CD4-positive, alpha-beta T cell treated with Interleukin-10 for 1 hour (primary cell): ENCODE data around the gene EXPH5.

Experiments used
- DNase-seq: peaks from one replicate; pipeline ENCODE4 v3.0.0-alpha.2; 2020

The EXPH5 gene

DNA sequence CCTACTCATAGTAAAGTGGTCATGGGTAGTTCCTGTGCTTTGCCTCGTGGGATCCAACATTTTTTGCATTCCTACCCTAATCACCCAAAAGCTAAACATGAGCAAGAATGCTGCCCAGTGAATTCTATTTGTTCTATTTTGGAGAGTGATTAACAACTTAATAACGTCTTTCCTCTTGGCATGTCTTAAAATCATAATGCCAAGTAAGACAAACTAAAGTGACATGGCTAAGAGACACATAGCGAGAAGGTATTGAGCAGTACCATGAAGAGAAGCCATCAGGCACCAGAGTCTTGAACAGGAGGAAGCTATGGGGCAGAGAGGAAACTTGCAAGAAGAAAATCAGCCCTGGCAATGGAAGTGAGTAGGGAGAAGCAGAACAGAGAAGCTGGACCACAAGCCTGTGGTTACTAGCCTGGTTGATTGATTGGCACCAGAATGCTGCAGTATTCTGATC is 32.0 kb downstream of the EXPH5 start:
- DNase-seq, result no peak

DNA sequence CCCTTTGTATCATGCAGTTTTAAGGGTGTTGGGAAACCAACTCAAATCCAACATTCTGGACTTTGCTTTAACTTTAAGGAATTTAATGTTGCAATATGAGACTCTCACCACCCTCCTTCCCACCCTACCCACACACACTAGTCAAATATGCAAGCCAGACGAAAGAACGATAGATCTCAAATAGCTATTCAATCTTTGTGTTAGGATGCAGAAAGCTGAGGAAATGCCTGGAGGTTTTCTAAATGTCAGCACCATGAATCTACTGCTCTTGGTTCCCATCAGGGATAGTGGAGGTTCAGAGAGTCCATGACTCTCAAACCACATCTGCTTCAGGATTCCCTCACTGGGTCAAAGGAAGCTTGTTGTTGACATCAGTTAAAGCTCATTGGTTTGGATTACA is 33.7 kb downstream of the EXPH5 start:
- DNase-seq, result no peak

DNA sequence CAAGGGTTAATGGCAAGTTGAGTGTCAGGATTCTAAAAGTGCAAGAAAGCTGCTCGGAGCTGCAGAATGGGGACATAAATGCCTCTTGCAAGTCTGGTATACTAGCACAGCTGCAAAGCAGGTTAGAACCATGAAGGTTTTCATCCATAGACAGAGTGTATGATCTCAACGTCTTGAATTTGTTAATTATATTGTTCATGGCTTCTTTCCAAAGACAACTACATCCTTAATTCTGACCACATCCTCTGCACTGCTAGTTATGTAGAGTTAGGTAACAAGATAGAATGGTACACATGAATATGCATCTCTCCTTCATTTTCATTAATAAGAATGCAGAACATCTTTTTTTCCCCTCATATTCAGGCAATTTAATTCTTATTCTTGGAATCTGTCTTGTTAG is 34.2 kb downstream of the EXPH5 start:
- peak; percentile 7 for DNase-seq

DNA sequence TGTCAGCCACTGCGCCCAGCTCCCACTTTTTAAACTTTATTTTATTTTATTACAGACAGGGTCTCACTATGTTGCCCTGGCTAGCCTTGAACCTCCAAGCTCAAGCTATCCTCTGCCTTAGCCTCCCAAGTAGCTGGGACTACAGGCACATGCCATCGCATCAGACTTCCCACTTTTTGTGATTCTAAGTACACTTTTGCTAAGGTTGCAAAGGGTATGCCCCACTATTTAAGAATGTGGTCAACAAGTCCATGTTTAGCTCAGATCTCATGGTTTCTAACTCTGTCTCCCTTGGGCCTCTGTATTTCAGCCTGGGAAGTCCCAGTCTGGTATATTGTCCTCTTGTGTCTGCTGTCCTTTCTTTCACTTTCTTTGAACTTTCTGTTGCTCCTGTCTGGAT is 35.3 kb downstream of the EXPH5 start:
- no peak for DNase-seq

DNA sequence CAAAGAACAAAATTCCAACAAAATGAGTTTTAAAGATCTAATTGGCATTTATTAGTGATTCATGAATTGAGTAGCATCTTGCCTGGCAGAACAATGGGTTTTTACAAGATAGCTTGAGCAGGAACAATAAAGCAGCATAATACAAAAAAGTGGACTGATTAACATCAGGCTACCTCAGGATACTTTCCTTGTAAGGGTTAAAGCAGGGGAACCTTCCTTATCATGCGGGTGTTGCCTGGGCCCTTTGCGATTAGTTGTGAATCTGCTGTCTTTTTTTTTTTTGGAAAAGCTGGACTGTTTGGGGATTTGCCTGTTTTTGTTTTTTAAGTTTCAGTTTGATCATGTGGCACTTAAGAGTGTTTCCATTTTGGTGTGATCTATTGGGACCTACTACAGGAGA is 37.5 kb downstream of the EXPH5 start:
- DNase-seq, result no peak

DNA sequence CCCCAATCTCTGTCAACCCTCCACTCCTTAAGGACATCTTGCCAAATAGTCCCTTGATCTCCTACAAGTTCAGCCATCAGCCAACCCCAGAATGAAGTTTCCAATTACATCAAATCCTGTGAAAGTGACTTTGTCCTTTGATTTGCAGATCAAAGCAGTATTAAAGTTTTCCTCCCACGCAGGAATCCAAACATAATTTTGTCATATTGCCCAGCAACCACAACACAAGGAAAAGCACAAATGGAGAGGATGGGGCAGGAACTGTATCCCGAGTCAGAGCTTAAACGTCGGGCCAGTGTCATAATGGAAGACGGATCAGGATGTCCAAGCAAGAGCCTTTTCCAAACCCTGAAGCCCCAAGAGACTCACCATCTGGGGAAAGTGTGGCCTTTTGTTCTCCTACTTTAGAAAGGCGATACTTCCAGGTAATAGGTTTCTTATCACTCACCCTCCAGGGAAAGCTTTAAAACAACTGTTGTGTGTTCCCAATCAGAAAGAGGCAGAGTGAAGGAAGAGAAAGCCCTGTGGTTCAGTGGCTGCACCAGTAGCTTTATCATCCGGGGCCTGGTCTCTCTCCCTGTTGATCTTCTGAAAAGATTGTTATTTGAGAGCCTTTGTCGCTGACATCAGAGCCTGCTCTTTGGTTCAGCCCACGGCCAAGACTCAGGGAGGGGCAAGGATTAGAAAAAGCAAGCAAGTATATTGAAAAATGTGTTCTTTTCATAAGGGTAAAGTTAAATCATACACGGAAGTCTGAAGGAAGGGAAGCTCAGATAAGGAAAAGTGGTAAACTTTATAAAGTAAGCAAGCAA is 41.7 kb downstream of the EXPH5 start:
- DNase-seq, result no peak

DNA sequence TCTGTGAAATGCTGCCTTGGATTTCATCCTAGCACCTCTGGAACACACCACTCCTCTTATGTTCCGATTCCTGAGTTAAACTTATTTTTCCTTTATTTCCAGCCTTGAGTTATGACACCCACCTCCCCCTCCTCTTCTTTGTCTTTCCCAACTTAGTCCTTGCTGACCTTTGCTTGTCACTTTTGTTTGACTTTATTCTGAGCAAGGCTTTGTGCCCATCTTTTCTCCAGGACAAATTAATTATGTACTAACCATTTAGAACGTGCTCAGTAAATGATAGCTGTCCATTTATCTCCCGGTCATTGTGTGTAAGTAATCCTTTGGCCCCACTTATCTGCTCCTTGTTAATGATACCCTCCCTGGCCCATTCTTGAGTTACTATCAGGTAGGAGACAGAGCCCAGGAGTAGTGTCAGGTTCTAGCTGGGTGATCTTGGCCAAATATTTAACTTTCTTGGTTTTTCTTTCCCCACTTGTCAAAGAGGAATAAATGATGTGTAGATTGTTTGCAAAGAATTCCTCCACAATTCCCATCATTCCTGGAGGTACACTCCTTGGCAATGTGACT is 44.2 kb downstream of the EXPH5 start:
- no peak for DNase-seq

DNA sequence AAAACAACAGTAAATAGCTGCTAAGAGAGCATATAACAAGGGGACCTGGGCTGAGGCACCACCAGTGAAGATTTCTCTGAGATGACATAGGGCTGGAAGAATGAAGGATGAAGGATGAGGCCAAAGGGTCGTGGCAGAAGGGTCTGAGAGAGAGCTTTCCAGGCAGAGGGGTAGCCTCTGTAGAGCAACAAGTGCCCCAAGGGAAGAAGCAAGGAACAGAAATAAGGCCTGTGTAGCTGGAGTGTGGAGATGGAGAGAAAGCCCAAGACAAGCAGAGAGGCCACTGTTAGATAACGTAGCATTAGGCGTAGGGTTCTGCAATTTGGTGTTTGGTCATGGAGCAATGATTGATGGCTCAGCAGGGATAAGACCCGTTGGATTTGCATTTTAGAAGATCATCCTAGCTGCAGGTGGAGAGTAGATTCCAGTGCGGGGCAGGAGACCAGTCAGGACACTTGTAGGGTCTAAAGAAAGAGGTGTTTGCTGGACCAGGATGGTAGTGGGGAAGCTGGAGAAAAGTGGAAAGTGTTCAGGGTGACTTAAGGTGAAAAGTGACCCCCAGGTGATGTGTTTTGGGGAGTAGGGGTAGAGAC is 47.6 kb downstream of the EXPH5 start:
- DNase-seq, result no peak

DNA sequence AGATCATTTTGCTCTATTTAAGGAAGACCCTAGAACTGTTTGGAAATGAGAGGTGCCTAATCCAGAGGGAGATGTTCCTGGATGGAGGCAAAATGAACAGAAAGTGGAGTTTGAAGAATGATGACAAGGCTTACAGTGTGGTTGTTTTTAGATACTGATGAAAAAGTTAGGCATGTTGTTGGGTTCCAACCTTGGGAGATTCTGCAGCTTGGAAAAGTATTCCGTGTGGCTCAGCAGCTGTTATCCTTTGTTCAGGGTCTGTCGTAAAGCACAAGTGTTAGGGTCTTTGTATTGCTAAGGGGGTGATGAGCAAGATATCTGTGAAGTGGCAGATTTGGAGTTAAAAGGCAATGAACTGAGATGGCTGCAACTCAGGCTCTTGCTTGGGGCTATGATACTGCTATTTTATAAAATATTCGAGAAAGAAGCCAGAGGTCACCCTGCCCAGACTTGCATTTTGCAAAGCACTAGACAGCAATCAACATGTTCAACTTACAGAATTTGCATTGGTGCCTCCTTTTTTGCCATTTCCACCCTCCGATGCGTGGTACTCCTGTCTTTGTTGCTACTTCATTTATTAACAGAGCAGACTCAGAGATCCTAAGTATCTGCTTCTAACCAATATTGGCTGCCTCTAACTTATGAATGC is 50.1 kb downstream of the EXPH5 start:
- DNase-seq, result no peak

DNA sequence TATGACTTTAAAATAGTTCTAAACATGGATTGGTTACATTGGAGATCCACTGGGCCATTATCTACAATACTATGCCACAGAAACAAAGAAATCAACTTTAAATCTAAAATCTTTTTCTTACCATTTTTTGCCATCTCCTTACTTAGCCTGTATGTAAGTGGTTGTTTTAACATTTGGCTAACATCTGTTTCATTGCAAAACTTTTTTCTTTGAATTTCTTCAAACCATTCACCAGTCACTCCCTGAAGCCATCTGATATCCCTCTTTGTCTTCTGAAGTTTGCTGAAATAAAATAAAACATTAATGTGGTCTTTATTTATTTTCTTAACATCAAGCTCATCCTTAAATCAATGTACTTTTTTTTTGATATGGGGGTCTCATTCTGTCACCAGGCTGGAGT is 52.0 kb downstream of the EXPH5 start:
- no peak for DNase-seq

DNA sequence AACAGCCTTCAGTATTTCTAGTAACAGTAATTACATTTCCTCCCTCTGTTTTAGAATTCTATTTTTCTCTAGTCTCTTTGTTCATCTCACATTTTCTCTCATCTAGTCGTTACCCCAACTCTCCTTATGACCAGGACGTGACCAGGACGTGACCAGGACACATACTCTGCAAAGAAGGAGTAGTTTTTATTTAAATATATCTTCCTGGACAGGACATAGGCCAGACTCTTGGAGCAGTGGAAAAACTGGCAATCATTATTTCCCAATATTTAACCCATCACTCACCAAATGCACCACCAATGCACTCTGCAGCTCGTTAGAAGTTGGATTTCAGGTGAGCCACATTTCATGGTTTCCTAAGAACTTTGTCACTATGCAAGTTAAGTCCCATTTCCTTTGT is 55.1 kb downstream of the EXPH5 start:
- no peak for DNase-seq

DNA sequence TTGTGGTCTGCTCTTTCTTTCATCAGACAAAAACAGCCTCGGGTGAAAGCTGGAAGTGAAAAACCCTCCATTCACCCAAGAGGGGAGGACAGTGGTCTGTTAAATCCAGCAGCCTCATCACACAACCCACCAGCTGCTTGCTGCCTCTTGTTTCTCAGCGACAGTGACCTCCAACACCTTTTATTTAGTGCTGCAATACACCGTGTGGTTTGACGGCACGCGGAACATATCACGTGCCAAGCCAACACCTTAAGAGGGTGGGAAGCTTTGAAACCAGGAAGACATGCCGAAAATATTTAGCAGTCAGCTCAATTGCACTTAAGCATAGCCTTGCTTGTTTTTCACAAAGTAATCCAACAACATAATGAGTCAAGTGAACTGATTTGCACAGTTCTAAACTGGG is 55.5 kb downstream of the EXPH5 start:
- peak; percentile 7 for DNase-seq

DNA sequence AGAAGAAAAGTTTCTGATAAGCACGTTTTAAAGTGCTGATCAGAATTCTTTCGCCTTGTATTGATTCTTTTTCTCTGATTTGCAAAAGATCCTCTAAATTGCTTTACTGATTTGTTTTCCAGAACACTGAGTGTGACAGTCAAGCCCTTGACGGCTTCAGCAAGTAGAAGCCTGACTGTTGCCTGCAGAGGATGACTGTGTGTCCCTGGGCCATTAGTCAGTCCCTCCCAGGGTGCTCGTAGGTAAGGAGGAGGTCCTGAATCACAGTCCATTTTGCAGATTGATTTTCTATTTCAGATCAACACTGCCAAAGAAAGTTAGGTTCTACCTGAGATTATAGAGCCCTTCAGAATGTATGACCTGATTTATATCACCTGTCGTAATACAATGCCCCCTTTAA is 56.8 kb downstream of the EXPH5 start:
- no peak for DNase-seq

DNA sequence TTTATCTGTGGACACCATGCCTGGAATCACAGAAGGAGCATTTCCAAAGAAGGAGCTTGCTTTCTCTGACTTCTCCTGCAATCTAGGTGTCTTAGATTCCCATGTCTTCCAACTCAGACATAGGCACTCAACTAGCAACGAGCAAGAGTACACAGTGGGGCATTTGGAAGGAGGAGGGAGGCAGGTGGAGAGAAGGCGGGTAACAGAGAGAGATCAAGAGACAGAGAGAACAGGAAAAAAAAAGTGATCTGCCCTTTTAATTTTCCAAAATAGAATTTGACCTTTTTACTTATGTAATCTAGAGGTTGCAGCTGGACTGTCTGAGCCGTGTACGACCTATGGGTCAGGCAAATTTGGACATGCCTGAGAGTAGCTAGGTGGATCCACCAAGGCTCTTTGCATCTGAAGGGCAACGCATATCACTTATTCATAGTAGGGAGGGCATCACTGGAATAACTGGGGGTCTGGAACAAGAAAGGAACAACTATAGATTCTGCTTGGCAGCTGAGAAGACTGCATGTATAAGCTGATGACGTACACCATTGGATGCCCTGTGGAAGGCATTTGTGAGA is 58.1 kb downstream of the EXPH5 start:
- DNase-seq, result no peak

DNA sequence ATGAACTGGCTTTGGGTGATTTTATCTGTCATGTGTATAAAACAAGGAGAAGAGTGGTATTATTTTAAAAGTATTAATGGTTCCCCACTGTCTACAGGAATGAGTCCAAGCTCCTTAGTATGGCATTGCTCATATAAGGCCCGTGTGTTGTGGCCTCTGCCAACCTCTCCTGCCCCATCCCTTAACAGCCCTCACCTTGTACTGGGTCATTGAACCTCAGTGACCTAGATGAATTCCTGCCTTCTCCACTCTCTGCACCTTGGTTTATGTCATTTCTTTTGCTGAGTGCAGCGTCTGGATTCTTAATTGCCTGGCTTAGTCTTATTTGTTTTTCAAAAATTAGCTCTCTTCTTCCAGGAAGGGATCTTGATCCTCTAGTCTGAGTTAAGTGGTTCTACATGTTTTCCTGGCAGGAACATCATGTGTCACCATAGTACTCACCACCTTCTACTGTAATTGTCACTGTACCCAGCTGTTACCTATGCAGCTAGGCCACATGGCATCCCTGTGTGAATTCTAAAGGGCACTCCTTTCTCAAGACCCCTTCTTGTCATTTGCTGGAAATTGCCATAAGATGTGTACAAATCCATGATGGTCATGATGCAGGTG is 59.2 kb downstream of the EXPH5 start:
- no peak for DNase-seq

DNA sequence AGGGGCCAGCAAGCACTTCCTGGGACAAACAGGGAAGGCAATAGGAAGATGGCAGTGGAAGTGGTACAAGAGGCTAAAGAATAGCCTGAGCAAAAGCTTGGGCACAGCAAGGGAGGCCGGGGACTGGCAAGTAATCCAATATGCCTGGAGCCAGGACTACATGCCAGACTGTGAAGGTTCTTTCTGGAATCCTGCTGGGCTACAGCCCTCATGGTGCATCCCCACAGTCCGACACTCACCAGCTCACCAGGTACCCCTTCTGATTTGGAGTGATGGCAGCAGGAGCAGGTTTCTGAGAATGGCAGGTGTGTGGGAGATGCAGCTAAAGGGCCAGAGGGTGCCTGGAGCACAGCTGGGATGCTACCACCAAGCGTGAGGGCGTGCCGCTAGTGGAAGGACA is 63.1 kb downstream of the EXPH5 start:
- DNase-seq, result no peak

DNA sequence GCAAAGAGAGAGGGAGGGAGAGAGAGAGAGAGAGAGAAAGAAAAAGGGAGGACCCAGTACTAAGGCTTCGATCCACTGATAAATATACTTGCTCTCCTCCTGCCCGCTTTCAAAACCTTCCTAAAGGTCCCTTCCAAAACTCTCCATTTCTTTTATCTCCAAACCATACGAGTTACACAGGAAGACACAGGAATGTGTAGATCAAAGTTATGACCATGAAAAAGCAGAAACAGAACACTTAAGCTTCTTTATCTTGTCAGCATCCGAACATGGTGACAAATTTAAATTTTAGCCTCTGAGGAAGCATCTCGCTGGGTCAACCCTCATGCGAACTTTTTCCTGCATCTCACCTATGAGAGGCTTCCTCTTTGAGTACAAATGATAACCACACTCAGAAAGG is 66.2 kb downstream of the EXPH5 start:
- no peak for DNase-seq

DNA sequence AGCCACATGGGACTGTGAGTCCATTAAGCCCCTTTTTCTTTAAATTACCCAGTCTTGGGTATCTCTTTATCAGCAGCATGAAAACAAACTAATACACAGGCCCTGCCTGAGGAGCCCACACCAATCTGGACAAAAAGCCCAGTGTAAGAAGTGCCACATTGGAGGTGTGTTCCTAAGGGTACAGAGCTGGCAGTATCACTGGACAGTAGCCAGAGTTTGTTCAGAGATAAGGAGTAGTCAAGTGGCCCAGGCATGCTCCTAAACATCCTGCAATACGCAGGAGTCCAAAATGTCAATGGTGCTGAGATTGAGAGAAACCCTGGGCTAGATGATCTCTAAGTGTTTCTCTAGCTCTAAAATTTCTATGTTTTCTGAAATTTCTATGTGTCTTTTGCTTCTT is 68.4 kb downstream of the EXPH5 start:
- DNase-seq, result no peak

DNA sequence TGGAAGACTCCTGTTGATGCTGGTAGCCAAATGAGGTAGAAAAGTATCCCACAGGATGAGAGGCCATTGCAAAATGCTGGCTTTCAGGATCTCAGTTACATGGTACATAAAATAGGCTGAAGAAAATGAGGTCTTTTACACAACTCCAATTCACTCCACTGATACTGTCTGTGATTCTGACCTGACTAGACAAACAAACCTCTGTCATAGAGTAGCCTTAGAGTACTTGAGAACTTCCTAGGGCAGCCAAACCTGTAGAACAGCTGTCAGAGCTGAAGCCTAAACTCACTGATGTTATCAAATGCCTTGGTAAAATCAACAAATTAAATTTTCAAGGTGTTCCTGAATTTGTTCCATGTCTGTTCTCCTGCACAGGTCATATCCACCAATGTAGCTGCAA is 69.1 kb downstream of the EXPH5 start:
- no peak for DNase-seq

DNA sequence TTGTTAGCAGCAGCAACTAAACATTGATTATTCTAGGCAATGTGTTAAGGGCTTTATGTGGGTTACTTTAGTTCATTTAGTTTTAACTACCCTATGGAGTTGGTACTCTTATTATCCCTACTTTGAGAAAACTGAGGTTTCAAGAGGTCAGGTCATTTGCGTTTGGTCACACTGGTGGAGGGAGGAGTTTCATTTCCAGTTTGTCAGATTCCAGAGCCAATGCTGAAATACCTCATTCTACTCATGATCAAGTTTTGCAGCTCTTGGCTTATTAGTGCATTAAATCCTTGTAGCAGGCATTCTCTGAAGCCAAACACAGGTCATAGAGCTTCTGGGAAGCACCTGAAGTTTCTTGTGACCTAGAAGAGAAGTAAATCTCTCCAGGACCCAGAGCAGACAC is 71.2 kb downstream of the EXPH5 start:
- no peak for DNase-seq

DNA sequence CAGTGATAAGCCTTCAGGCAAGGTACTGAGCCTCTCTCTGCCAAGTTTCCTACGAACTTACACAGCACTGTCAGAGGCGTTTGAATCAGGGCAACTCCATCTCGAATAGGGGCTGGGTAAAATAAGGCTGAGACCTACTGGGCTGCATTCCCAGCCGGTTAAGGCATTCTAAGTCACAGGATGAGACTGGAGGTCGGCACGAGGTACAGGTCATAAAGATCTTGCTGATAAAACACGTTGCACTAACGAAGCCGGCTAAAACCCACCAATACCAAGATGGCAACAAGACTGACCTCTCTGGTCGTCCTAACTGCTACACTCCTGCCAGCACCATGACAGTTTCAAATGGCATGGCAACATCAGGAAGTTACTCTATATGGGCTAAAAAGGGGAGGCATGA is 75.0 kb downstream of the EXPH5 start:
- DNase-seq, result no peak

DNA sequence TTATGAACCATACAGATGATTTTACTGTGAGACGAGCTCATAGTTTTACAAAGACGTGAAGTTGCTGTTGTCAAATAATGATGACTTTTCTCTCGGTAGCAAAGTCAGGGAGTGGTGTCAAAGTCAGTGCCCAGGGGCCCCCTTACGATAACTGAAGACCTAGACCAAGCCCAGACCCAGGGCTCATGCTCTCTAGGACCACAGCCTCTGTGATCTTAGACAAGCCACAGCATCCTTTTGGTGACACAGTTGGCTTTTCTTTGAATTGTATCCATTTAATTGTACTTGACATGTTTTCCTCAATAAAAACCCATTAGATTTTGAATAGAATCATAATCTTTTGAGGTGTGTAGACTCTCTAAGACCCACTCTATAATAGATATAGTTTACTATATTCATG is 77.4 kb downstream of the EXPH5 start:
- DNase-seq, result no peak

DNA sequence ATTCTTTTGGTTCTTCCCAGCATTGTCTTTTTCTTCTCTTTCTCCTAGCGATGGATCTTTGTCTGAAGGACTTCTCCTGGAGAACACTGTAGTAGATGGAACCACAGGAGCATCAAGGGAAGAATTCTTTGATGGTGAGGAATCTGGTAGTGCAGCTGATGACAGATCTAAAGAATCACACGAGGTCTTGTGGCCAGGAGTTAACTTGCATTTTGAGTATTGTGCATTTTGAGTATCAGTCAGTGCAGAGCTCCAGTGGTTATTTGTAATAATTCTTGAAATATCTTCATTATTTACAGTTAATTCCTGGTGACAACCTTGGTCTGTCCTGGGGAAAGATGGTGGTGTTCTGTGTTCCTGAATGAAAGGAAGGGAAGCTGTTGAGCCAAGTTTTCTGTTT is 80.9 kb downstream of the EXPH5 start:
- no peak for DNase-seq
